Measurements from ENCODE around the gene CSE1L.
"Not testable (repeated sequence)": the region's sequence is repeated elsewhere in the genome, so short reads cannot be mapped to it uniquely, and the experiment has no call there.

CSE1L gene

GRCh38 chr20:49100972-49101371 lies 54.9 kb downstream of the CSE1L start:
- no peak for TF ChIP-seq CTCF (IDR thresholded peaks at IDR 0.05; ENCODE audit: insufficient read depth, low read depth, low read length, missing control alignments)
- no peak for DNase-seq (ENCODE audit: low read depth)
- H3K4me3 ChIP-seq (ENCODE audit: low read length) = no peak overlapping the region

GRCh38 chr20:49103019-49103418 lies 56.9 kb downstream of the CSE1L start:
- TF ChIP-seq CTCF (IDR thresholded peaks at IDR 0.05; ENCODE audit: insufficient read depth, low read depth, low read length, missing control alignments) = no peak
- DNase-seq (ENCODE audit: low read depth) = no peak

GRCh38 chr20:49103647-49104364 lies 57.7 kb downstream of the CSE1L start:
- DNase-seq (ENCODE audit: low read depth) = no peak
- no peak for TF ChIP-seq CTCF (IDR thresholded peaks at IDR 0.05; ENCODE audit: insufficient read depth, low read depth, low read length, missing control alignments)
- H3K4me3 ChIP-seq (ENCODE audit: low read length) = no peak overlapping the region

More at GRCh38 chr20:49103019-49103418, 56.9 kb downstream of the CSE1L start:
- no peak overlapping the region for H3K4me3 ChIP-seq (ENCODE audit: low read length)

GRCh38 chr20:49104365-49104648 lies 58.2 kb downstream of the CSE1L start:
- no peak for DNase-seq (ENCODE audit: low read depth)
- TF ChIP-seq CTCF (IDR thresholded peaks at IDR 0.05; ENCODE audit: insufficient read depth, low read depth, low read length, missing control alignments) = no peak
- no peak overlapping the region for H3K4me3 ChIP-seq (ENCODE audit: low read length)

GRCh38 chr20:49104979-49105547 lies 59.0 kb downstream of the CSE1L start:
- DNase-seq (ENCODE audit: low read depth); H3K4me3 ChIP-seq (ENCODE audit: low read length): not testable (repeated sequence)

GRCh38 chr20:49106328-49106727 lies 60.2 kb downstream of the CSE1L start:
- TF ChIP-seq CTCF (IDR thresholded peaks at IDR 0.05; ENCODE audit: insufficient read depth, low read depth, low read length, missing control alignments) = no peak
- DNase-seq (ENCODE audit: low read depth) = no peak
- H3K4me3 ChIP-seq (ENCODE audit: low read length) = no peak overlapping the region

GRCh38 chr20:49110767-49111694 lies 64.9 kb downstream of the CSE1L start:
- no peak overlapping the region for H3K4me3 ChIP-seq (ENCODE audit: low read length)
- DNase-seq (ENCODE audit: low read depth) = no peak
- TF ChIP-seq CTCF (IDR thresholded peaks at IDR 0.05; ENCODE audit: insufficient read depth, low read depth, low read length, missing control alignments) = no peak

Measured in epithelial cell of esophagus (primary cell).